HG02970 (cell line): ENCODE results near the gene NTNG2.

Experiments used
- ATAC-seq: cut with Tn5 transposase; IDR thresholded peaks from one replicate; pipeline ENCODE4 v1.9.1; 2021; ENCODE audit warnings: mild to moderate bottlenecking, moderate library complexity, moderate number of reproducible peaks; ENCODE audit not compliant: unreplicated experiment, low FRiP score

The NTNG2 gene

DNA sequence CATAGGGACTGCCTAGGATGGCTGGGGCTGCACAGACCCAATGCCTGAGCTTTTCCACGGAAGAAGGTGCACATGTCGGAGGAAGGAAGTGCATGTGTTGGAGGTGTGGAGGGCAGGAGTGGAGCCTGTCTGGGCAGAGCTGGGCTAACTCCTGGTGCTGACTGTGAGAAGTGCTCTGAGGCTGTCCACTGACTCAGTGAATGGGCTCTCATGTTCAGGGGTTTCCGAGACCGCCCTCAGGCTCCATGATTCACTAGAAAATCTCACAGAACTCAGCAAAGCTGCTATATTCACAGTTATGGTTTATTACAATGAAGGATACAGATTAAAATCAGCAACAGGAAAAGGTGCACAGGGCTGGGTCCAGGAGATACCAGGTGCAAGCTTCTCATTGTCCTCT lies 37.2 kb downstream of the NTNG2 start:
- no peak for ATAC-seq

DNA sequence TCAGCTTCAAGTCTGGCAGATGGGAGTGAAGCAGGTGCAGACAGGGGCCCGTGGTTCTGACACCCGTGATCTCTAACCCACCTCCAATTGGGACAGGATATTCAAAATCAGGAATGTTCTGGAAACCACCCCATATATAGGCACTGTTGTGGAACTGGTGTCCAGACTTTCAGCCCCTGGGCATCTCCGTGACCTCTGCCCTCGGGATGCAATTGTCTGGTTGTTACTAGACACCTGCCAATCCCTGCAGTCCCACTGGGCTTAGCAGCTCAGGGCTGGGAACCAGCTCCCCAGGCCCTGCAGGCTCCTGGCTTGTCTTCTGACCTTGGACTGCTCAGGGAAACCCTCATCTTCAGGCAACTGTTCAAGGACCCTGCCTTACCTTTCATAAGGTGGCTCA lies 38.8 kb downstream of the NTNG2 start:
- no peak for ATAC-seq

DNA sequence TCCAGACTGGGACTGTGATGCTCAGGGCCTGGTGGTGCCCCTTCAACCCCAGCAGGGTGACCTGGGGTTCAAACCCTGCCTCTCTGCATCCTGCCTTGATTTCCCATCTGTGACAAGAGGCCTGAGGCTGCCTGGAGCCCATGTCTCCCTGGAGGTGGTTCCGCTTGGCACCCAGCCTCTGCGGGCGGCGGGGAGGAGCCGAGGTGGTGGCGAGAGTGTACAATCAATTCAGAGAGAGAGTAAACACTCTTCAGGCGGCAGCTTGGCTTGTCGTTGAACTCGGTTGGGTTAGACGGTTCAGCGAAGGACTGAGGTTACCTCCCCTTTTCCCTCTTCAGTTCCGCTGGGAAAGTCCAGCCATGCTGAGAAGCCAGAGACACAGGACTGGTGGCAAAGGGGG lies 39.3 kb downstream of the NTNG2 start:
- no peak for ATAC-seq

GRCh38 chr9:132201780-132202703 lies 40.2 kb downstream of the NTNG2 start:
- ATAC-seq: no peak

DNA sequence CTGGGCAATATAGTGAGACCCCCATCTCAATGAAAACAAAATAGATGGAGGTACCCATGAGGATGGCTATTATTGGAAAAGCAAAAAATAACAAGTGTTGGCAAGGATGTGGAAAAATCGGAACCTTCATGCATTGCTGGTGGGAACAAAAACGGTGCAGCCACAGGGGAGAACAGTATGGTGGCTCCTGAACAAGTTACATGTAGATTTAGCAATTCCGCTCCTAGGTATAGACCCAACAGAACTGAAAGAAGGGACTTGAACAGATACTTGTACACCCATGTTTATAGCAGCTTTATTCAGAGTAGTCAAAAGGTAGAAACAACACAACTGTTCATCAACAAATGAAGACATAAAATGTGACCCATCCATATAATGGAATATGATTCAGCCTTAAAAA lies 43.0 kb downstream of the NTNG2 start:
- no peak for ATAC-seq

- ATAC-seq: no peak
Measured at GRCh38 chr9:132207215-132207614, 45.4 kb downstream of the NTNG2 start.

DNA sequence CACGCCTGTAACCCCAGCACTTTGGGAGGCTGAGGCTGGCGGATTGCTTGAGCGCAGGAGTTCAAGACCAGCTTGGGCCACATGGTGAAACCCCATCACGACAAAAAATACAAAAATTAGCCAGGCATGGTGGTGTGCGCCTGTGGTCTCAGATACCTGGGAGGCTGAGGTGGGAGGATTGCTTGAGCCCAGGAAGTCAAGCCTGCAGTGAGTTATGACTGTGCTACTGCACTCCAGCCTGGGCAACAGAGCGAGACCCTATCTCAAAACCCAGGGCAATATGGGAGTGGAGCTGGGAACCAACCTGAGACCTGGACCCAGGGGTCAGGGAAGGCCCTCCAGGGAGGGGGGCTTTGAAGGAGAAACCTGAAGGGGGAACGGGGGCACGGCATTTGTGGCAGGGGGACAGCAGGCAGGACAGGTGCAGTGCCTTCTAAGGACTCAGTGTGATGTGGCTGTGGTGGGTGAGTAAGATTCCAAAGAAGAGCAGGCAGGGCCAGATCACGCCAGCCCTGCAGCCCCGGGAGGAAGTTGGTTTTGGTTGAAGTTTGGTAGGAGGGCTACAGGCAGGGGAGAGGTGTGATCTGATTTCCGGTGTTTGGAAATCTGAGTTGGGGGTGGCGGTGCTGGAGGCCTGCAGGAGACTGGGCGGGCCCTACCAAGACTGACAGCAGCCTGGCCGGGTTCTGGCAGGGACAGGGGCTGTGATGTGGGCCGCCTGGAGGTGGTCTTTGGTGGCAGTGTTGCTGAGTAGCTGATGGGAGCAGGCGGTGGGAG lies 46.2 kb downstream of the NTNG2 start:
- ATAC-seq: no peak

DNA sequence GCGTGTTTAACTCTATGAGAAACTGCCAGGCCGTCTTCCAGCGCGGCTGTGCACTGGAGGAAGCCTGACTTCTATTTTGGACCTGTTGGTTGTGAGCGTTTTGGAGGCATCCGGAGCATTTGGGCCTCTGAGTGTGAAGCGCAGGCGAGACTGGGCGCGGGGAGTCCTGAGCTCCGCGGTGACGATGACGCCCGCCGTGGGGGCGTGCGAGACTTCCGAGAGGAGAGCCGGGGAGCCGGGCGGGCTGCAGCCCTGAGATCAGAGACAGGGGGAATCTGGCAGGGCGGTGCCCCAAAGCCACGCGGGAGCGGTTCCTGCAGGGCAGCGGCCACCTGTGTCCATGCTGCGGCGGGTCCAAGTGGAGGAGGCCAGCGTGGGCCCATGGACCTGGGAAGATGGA lies 47.4 kb downstream of the NTNG2 start:
- no peak for ATAC-seq

- no peak for ATAC-seq
Measured at GRCh38 chr9:132210472-132211145, 48.8 kb downstream of the NTNG2 start.

DNA sequence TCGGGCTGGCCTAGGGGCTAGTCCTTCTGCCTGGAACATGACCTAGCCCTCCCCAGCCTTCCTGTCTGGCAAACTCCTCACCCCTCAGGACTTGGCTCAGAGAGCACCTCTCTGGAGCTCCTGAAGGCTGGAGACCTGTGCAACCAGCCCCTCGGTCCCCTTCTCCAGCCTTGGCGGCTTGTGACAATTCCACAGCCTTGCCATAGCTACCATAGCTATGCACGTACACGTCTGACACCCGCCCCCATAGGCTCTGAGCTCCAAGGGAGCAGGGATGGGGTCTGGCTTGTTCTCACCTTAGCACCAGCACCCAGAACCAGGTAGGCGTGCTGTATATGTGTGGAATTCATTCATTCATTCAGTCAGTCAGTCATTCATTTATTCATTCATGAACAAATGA lies 49.7 kb downstream of the NTNG2 start:
- no peak for ATAC-seq

DNA sequence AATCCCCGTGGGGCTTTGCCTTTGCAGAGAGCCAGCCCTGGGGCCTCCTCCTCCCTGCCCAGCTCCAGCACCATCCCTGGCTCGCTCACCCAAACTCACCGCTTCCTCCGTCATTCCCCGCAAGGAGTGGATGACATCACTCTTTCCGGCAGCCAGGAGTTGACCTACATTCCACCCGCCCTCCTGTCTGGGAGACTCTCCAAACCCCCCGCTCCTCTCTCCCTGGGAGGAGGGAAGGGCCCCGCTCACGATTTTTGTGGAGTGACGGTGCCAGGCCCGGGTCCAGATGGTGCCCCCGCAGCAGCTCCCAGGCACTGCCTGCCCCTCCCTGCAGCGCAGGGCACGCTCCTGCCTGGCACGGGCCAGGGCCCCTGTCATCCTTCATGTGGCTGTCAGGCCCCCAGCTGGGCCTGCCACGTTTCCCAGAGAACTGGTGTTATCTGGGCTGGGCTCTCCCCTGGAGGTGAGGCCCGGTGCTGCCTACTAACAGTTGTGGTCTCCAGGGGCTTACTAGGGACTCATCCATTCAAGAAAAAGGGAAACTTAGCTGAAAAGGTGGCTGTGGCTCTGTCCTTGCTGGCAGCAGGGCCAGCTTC lies 52.3 kb downstream of the NTNG2 start:
- ATAC-seq: no peak

DNA sequence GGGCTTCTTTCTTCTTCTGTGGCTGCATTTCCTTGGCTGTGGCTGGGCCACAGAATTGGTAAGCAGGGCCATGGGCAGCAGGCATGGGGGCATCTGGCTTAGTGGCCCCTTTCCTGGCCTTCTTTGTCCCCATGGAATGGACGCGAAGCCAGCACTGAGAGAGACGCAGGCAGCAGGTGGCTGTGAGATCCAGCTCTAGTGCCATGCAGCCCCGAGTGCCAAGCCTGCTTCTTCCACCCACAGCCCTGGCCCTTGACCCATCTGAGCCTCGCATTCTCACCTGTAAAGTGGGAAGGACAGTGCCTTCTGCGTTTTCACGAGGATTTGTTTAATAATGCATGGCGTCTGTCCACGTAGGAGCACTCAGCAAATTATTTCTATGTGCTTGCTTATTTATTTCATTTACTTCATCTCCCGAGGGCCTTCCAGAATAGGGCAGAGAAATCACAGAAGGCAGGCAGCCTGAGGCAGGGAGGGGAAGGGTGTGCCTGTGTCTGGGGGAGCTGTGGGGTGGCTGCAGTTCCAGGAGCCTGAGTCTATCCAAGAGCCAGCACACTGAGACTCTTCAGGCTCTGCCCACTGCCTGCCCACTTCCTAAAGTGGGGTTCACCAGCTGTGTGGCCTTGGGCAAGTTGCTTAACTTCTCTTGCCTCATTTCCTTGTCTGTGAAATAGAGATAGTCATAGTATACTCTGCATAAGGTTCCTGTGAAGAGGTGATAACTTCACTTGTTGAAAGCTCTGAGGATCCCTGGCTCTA lies 55.2 kb downstream of the NTNG2 start:
- ATAC-seq: no peak

GRCh38 chr9:132218208-132218607 lies 56.4 kb downstream of the NTNG2 start:
- ATAC-seq: no peak

DNA sequence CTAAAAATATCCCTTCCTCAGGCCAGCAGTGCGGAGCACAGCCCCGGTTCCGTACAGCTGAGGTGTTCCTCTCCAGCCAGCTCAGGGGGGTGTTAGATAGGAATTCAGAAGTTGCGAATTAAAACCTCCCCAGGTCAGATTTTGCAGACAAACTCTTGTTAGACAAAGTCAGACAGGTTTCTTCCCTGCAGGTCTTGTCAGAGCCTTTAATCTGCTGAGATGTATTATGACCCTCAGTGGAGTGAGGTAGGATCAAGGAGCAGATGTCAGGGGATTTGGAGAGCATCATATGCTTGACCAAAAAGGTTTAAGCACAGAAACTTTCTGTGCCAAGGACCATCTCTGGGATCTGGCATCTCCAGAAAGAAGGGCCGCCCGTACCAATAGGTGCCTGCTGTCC lies 60.1 kb downstream of the NTNG2 start:
- no peak for ATAC-seq

DNA sequence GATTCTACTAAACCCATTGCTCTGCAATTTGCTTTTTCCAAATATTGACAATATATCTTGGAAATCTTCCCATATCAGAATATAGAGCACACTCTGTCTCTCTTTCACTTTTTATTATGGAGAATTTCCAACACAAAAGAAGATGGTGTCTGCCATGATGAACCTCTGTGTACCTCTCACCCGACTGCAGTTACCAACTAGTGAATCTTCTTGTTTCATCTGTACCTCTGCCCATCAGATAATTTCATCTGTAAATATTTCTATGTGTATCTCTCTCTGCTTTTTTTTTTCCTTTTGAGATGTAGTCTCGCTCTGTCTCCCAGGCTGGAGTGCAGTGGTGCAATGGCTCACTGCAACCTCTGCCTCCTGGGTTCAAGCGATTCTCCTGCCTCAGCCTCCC lies 62.8 kb downstream of the NTNG2 start:
- no peak for ATAC-seq

GRCh38 chr9:132226571-132227430 lies 64.9 kb downstream of the NTNG2 start:
- no peak for ATAC-seq

- no peak for ATAC-seq
Measured at GRCh38 chr9:132228062-132228461, 66.2 kb downstream of the NTNG2 start.

GRCh38 chr9:132230605-132231004 lies 68.7 kb downstream of the NTNG2 start:
- ATAC-seq: no peak

DNA sequence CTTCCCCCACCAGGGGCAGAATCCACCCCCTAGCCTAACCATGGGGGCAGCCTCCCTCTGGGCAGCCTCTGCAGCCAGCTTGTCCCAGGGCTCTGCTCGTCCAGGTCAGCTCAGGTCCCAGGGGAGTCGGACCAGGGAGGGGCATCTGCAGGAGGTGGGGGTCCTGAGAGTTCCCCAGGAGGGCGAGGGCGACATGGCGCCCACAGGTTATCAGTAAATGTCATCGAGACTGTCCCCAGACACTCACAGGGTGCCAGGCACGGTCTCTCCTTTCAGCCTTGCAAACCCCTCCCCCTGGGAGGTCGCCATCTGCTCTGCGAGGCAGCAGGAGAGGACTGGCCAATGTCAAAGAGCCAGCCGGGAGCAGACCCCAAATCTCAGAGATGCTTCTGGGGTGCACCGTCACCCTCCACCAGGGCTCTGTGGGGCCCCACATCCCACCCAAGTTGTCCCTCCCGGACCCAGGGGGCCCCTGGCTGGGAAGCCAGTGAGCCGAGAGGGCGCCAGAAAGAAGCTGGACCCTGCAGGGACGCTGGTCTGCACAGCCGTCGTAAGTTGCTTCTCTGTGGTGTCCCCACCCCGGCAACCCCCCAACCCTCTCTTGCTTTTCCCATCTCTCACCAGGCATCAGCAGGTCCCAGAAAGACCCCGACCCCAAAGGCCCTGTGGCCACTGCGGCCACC lies 69.3 kb downstream of the NTNG2 start:
- ATAC-seq: no peak
